A549 treated with dexamethasone at 1 μM for 4 hours (cell line): Measurements from ENCODE around the gene ZNF239. TPM values are rescaled to one million over a fixed set of nuclear protein-coding genes. Genes with fewer than 3 reads are reported as not detected.

Experiments
- total RNA-seq: library from RNA; stranded (reverse); fragments of 200-300 nt; extraction: Qiagen RNA extraction; gene quantifications from 5 replicates; pipeline ENCODE4 v1.2.3, GENCODE V29; 2022

The ZNF239 gene
- total RNA-seq: 2.0 to 2.4 TPM (median 2.1 TPM) in 5 replicates

GRCh38 chr10:43574001-43574892 is at the start of gene ZNF239:
ZNF239 (minus strand) TSS chr10:43574616; CDS start chr10:43558079, 16,537 bp downstream.

GRCh38 chr10:43606323-43607198 is 32.1 kb upstream of the ZNF239 start, which contains the start of gene ZNF485:
ZNF485 (plus strand) TSS chr10:43606438; CDS start chr10:43607051, 613 bp downstream.

Other genes with a start within 250 kb of the ZNF239 start
- gene FXYD4, start 203.0 kb downstream of the ZNF239 start, total RNA-seq: not detected in 5 replicates
- gene HNRNPF, start 165.4 kb downstream of the ZNF239 start, total RNA-seq: 278 to 368 TPM (median 360 TPM) in 5 replicates
- gene ZNF487, start 137.5 kb downstream of the ZNF239 start, total RNA-seq: 5.5 to 6.5 TPM (median 5.8 TPM) in 5 replicates
- 1.7 to 2.2 TPM (median 2.1 TPM) in 5 replicates for gene ZNF485, start 31.8 kb upstream of the ZNF239 start, total RNA-seq
- 12.4 to 17.0 TPM (median 15.6 TPM) in 5 replicates for gene ZNF32, start 74.3 kb upstream of the ZNF239 start, total RNA-seq